Stomach (tissue), 9 donors: ENCODE results near the gene SEMA5B. TPM values are rescaled to one million over a fixed set of nuclear protein-coding genes. Genes with fewer than 3 reads are reported as not detected.

Experiments
- DNase-seq, 2 donors: peaks; one replicate each; pipeline versions ENCODE4 v3.0.0 to v3.0.0-alpha.2; 2013 to 2019
- H3K27ac ChIP-seq, 5 donors: fragments of 200-600 bp in 4 of 5; sonication (generic) in 4 of 5; one replicate each; pipeline ENCODE4 v1.5.1; 2013 to 2019; ENCODE audit warnings: mild to moderate bottlenecking in 1 of 5, moderate library complexity in 1 of 5
- H3K27me3 ChIP-seq, 3 donors: fragments of 200-600 bp; sonication (generic); one replicate each; pipeline ENCODE4 v1.5.1; 2017 to 2019; ENCODE audit warnings: mixed run types in 1 of 3
- H3K36me3 ChIP-seq, 4 donors: fragments of 200-600 bp; sonication (generic); 1 replicate in 3 of 4; 2 replicates in 1 of 4; pipeline ENCODE4 v1.5.1; 2016 to 2019
- H3K4me1 ChIP-seq, 4 donors: fragments of 200-600 bp; sonication (generic); one replicate each; pipeline ENCODE4 v1.5.1; 2016 to 2019
- H3K4me3 ChIP-seq, 4 donors: fragments of 200-600 bp; sonication (generic) in 3 of 4; one replicate each; pipeline ENCODE4 v1.5.1; 2016 to 2019; ENCODE audit warnings: mild to moderate bottlenecking in 1 of 4
- H3K9me3 ChIP-seq, 4 donors: fragments of 200-600 bp; sonication (generic); one replicate each; pipeline ENCODE4 v1.5.1; 2016 to 2019
- CTCF ChIP-seq, 7 experiments: fragments of 450-650 bp in 4 of 7; fragments of 200-600 bp in 3 of 7; sonication (generic) in 3 of 7; IDR thresholded peaks; one replicate each; pipeline ENCODE4 v1.5.1; 2016 to 2019; ENCODE audit warnings: antibody characterized with exemption in 7 of 7, control low read depth in 2 of 7, mild to moderate bottlenecking in 1 of 7
- EP300 ChIP-seq: sonication (generic); formaldehyde crosslinking; IDR thresholded peaks from one replicate; pipeline ENCODE4 v1.6.1; 2017; ENCODE audit warnings: antibody characterized with exemption
- POLR2A ChIP-seq, 4 donors: fragments of 450-650 bp; IDR thresholded peaks; one replicate each; pipeline ENCODE4 v1.6.1; 2016; ENCODE audit warnings: antibody characterized with exemption in 4 of 4, control low read depth in 2 of 4, mild to moderate bottlenecking in 1 of 4, moderate library complexity in 1 of 4
- POLR2AphosphoS5 ChIP-seq, 3 donors: sonication (generic); formaldehyde crosslinking; IDR thresholded peaks; one replicate each; pipeline ENCODE4 v1.6.1; 2016; ENCODE audit warnings: antibody characterized with exemption in 3 of 3
- intact Hi-C: fragments of 100-400 bp; cut with DNase I; formaldehyde crosslinking; loops from one replicate; pipeline ENCODE4 v1.15.1; 2023; ENCODE audit warnings: low total_unique reads
- polyA plus RNA-seq, 3 donors: library from polyadenylated mRNA; stranded (reverse); fragments of 200-250 nt; gene quantifications; one replicate each; pipeline ENCODE4 v1.2.3, GENCODE V29; 2013
- total RNA-seq, 5 donors: library from RNA; depleted of rRNA; stranded (reverse); fragments of >200 nt; gene quantifications; one replicate each; pipeline versions ENCODE4 v1.1.0 to v1.2.3, GENCODE V29; 2014 to 2016
- donor health status: healthy with polysubstance abuse.
- donor health status: Bipolar disorder and iron deficiency.
- donor health status: healthy.

SEMA5B gene
- total and polyA plus RNA-seq, 8 donors, result 0.15 to 27.2 (median 1.0) TPM; not detected in 2

GRCh38 chr3:122864498-122864897 lies 163.1 kb downstream of the SEMA5B start:
- H3K4me1 ChIP-seq, result no peaks in the 10 kb centered on the region
- H3K27me3 ChIP-seq, result no peaks in the 10 kb centered on the region
- intact Hi-C loops, result no loop called here
- TF ChIP-seq CTCF (IDR thresholded peaks at IDR 0.05), result no peak
- no peak for TF ChIP-seq POLR2A (IDR thresholded peaks at IDR 0.05)
- no peak for TF ChIP-seq POLR2AphosphoS5 (IDR thresholded peaks at IDR 0.05)
- no peak for TF ChIP-seq EP300
- no peak overlapping the region for H3K27ac ChIP-seq
- H3K9me3 ChIP-seq, result no peaks in the 10 kb centered on the region
- DNase-seq, result no peak
- H3K4me3 ChIP-seq, result no peak overlapping the region
- H3K36me3 ChIP-seq, result peaks cover 0 to 38% (median 32%) of the 10 kb centered on the region in 4 donors

GRCh38 chr3:122862381-122862780 lies 165.2 kb downstream of the SEMA5B start:
- Histone ChIP-seq H3K27ac (no peak overlapping the region), H3K4me1 (no peaks in the 10 kb centered on the region), H3K36me3 (peaks cover 0 to 36% (median 34%) of the 10 kb centered on the region in 4 donors), H3K27me3 (no peaks in the 10 kb centered on the region), H3K9me3 (no peaks in the 10 kb centered on the region), H3K4me3 (no peak overlapping the region)
- TF ChIP-seq CTCF (IDR thresholded peaks at IDR 0.05) (no peak), POLR2A (IDR thresholded peaks at IDR 0.05) (no peak), POLR2AphosphoS5 (IDR thresholded peaks at IDR 0.05) (no peak), EP300 (no peak)
- no peak for DNase-seq
- intact Hi-C loops, result no loop called here

Other genes starting within 250 kb of the SEMA5B start
- 10 to 100 TPM in 3 of 5 donors, 1 to 10 TPM in 1, not detected in 1; 1.7 to 16.5 (median 10.4) TPM for gene HSPBAP1, start 233.9 kb downstream of the SEMA5B start, total RNA-seq
- 1 to 10 TPM; 4.9 to 8.8 (median 6.0) TPM for gene HSPBAP1, start 233.9 kb downstream of the SEMA5B start, polyA plus RNA-seq
- 10 to 100 TPM in 2 of 5 donors, 1 to 10 TPM in 3; 1.2 to 28.8 (median 5.4) TPM for gene SLC49A4, start 232.7 kb downstream of the SEMA5B start, total RNA-seq
- gene SLC49A4, start 232.7 kb downstream of the SEMA5B start, polyA plus RNA-seq, result 1 to 10 TPM in 2 of 3 donors, under 1 TPM in 1; 0.31 to 4.2 (median 3.1) TPM
- 10 to 100 TPM; 23.2 to 75.3 (median 65.2) TPM for gene PDIA5, start 39.3 kb upstream of the SEMA5B start, total RNA-seq
- gene PDIA5, start 39.3 kb upstream of the SEMA5B start, polyA plus RNA-seq, result 10 to 100 TPM; 13.9 to 32.7 (median 18.2) TPM
- gene SEC22A, start 174.2 kb upstream of the SEMA5B start, total RNA-seq, result 10 to 100 TPM in 1 of 5 donors, 1 to 10 TPM in 3, not detected in 1; 1.6 to 26.6 (median 5.8) TPM
- gene SEC22A, start 174.2 kb upstream of the SEMA5B start, polyA plus RNA-seq, result 1 to 10 TPM; 6.3 to 8.2 (median 7.0) TPM